GM18861 (cell line): ENCODE data around the gene PCBP3.
"Not testable (repeated sequence)": the region's sequence is repeated elsewhere in the genome, so short reads cannot be mapped to it uniquely, and the experiment has no call there.

Experiments
- ATAC-seq: cut with Tn5 transposase; IDR thresholded peaks from one replicate; pipeline ENCODE4 v1.9.1; 2021; ENCODE audit not compliant: unreplicated experiment

The PCBP3 gene

DNA sequence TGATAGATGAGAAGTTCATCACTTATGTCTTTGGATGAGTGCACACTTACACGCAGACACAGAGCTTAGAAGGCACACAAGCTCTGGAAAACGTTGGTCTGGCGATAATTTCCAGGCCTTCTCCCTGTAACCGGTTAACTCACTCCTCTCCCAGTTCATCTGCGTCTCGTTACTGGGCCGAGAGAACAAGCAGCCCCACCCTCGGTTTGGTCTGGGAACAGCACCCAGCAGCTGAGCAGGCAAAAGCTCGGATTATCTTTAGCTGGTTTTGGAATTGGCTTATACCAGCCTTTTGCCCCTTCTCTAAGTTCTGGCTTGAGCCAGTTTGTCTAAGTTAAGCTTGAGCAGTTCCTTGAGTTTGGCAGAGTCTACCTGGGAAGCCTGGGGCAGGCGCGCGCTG lies 310.7 kb downstream of the PCBP3 start:
- ATAC-seq: no peak

DNA sequence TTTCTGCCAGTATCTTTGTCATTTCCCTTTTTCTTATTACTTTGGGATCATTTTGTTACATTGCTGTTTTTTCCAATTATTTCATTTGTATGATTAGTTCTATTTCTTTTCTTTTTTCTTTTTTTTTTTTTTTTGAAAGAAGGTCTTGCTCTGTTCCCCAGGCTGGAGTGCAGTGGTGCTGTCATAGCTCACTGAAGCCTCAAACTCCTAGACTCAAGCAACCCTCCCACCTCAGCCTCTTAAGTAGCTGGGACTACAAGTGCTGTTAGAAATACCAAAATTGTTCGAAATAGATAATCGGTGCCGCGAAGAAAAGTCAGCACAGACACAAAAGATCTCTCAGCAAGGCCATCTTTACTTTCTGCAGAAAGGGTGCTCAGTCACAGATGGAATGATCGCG lies 311.4 kb downstream of the PCBP3 start:
- no peak for ATAC-seq

DNA sequence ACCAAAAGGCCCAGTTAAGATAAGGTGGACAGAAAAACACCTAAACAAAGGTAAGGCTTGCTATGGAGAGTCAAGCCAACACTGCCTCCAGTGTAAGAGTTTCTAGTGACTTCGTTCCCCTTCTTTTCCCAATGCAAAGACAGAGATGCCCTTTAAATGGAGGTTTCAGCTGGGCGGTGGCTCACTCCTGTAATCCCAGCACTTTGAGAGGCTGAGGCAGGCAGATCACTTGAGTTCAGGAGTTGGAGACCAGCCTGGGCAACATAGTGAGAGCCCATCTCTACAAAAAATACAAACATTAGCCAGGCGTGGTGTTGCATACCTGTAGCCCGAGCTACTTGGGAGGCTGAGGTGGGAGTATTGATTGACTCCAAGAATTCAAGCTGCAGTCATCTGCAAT lies 314.0 kb downstream of the PCBP3 start:
- ATAC-seq: no peak

DNA sequence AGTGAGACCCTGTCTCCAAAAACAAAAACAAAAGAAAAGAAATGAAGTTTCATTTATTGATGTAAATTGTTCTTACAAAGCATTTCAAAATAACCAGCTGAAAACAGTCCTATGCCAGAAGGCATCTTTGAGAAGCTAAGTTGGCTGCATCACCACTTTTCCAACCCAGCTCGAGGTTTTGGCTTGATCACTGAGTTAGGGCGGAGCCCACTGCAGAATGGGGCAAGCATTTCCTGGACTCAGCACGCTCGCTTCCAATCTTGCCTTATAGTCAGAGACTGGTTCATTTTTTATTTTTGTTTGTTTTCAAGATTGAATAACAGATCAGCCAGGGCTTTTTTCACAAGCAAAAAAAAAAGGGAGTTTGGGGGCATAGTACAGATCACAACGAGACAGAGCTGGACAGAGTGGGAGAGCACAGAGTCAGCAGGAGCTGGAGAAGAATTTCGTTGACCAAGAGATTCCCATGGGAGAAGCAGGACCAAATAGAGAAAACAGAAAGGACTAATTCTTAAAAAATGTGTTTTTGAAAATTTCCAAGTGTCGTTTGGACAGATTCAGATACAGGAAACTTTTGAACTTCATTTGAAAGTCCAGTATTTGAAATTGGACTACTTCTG lies 314.6 kb downstream of the PCBP3 start:
- ATAC-seq: no peak

DNA sequence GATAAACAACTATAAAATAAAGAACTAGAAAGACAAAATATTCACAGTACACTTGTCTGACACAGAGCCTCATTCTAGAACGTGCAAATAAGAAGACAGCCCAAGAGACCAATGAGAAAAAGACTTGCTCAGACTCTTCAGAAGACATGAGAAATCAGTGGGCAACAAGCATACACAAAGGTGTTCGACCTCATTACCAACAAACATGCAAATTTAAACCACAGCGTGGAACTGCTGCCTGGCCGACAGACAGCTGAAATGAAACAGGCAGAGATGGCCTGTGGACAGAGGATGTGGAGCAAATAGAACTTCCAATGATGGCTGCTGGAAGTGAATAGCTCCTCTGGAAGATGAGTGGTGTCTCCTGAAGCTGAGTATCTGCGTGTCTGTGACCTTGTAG lies 315.7 kb downstream of the PCBP3 start:
- ATAC-seq: no peak

DNA sequence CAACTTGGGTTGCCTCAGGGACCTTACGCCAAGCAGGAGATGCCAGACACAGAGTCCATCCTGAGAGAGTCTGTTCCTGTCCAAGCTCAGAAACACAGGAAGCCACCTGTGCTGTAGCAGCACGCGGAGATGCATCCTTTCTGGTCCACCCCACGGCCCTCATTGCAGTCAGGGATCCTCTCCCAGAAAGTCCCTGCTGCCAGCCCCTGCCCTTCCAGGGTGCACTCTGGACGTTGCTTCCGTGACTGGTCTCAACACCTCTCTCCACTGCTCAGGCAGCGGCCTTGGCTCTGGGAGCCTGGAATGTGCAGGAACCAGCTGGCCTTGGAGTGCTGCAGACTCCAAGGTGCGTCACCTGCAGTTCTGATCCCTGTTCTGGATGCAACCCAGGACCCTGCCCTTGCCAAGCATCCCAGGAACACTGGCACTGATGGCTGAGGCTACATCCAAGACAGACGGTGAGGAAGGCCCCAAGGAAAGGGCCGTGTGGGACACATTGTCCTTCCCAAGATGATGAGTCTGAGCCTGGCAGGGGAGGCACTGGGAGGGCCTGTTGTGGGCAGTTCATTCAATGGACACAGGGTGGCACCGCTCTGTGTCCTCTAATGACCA lies 316.4 kb downstream of the PCBP3 start:
- ATAC-seq: no peak

DNA sequence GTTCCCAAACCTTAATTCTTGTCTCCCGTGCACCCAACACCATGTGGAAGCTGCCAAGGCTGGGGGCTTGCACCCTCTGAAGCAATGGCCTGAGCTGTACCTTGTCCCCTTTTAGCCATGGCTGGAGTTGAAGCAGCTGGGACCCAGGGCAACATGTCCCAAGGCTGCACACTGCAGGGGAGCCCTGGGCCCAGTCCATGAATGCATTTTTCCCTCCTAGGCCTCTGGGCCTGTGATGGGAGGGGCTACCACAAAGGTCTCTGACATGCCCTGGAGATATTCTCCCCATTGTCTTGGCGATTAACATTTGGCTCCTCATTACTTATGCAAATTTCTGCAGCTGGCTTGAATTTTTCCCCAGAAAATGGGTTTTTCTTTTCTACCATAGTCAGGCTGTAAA lies 317.9 kb downstream of the PCBP3 start:
- not testable (repeated sequence) for ATAC-seq

DNA sequence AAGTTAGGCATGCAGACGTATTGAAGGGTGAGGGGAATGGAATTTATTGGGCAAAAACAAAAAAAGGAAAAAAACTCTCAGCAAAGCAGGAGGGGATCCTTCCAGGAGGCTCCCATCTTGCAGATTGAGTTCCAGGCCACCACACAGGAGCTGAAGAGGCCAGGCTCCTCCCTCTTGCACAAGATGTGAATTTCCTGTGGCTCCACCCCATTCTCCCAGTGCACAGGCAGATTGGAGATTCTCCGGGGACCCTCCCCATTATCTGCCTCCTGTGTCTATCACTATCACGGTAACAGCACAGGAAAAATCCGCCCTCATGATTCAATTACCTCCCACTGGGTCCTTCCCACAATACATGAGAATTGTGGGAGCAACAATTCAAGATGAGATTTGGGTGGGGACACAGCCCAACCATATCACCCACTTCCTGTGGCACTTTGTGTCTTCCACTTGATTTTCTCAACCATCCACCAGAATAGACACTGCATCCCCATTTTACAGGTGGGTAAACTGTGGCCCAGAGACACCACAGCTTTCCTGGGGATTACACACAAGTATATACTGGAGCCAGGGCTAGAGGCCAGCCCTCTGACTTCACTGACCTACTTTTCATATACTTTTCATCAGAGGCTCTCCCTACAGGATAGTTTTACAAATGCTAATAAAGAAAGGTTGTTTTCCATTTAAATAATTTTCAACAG lies 319.2 kb downstream of the PCBP3 start:
- ATAC-seq: no peak

DNA sequence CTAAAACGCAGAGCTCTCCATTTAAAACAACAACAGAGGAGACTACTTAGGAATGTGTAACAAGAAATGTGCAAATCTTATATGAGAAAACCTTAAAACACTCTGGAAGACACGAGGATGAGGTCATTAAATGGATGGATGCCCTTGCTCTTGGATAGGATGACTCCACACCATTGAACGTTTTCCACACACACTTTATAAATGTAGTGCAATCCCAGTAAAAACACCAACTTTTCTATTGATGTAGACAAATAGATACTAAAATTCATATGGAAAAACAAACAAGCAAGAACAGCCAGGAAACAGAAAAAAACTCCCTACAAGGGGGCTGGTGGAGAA lies 319.7 kb downstream of the PCBP3 start:
- ATAC-seq: no peak

DNA sequence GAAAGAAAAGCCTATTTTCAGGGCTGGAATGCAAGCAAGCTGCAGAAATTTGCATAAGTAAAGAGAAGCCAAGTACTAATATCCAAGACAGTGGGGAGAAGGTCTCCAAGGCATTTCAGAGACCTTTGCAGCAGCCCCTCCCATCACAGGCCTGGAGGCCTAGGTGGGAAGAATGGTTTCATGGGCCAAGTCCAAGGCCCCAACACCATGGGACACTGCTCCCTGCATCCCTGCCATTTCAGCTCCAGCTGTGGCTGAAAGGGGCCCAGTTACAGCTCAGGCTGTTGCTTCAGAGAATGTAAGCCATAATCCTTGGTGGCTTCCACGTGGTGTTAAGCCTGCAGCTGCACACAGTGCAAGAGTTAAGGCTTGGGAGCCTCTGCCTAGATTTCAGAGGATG lies 321.1 kb downstream of the PCBP3 start:
- ATAC-seq: no peak

DNA sequence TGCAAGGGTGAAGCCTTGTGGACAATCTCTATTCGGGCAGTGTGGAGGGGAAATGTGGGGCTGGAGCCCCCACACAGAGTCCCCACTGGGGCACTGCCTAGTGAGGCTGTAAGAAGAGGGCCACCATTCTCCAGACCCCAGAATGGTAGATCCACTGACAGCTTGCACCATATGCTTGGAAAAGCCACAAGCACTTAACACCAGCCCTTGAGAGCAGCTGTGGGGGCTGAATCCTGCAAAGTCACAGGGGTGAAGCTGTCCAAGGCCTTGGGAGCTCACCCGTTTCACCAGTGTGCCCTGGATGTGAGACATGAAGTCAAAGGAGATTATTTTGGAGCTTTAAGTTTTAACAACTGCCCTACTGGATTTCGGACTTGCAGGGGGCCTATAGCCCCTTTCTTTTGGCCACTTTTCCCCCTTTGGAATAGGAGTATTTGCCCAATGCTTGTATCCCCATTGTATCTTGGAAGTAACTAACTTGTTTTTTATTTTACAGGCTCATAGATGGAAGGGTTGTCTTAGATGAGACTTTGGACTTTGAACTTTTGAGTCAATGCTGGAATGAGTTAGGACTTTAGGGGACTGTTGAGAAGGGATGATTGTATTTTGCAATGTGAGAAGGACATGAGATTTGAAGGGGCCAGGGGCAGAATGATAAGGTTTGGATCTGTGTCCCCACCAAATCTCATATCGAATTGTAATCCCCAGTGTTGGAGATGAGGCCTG lies 321.7 kb downstream of the PCBP3 start:
- ATAC-seq: no peak

DNA sequence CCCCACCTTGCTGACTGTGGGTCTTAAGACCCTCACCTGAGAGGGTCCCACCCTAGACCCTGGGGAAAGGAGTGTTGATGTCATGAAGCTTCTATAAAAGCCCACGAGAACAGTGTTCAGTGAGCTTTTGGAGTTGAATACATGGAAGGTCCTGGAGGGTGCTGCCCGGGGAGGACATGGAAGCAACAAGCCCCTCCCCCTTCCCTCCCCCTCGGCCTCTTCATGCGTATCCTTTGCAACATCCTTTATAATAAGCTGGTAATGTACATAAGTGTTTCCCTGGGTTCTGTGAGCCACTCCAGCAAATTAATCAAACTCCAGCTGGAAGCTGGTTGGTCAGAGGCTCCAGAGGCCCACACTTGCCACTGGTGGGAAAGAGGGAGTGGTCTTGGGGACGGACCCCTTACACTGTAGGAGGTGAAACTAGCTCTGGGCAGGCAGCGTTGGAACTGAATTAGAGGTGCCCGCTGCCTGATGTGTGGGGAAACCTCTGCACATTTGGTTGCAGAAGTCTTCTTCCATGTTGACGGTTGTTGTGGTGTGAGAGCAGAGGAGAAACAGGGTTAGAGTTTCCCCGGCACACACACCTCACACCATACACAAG lies 323.4 kb downstream of the PCBP3 start:
- ATAC-seq: no peak

DNA sequence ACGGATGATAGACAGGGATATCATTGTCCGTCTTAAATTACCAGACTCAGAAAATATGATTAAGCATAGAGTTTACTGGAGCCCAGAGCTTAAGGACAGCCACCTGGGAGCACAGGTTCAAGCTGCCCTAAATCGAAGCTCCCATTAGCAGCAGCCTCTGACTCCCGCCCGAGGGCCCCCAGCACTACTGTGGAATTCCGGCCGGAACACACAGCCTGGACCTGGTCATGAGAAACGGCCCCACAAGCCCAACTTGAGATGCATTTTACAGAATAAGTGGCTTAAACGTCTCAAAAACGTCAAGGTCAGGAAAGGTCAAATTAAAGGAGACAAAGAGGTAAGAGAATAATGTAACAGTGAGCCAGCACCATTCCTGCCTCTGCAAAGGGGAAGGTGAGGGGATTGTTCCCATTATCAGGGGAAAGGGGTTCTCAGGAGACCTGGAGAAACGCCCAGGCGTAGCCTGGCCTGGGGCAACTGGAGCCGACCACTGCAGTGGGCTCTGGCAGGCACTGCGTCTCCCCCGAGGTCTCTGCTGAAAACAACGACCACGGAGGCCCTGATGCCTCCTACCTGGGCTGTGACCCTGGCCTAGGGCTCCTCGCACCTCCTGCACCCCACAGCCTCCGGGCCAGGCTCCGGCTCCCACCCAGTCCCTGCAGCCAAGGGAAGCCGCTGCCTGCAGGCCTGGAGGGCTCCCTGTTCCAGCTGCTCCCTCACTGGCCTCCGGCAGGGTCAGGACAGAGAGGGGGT lies 326.6 kb downstream of the PCBP3 start:
- no peak for ATAC-seq

DNA sequence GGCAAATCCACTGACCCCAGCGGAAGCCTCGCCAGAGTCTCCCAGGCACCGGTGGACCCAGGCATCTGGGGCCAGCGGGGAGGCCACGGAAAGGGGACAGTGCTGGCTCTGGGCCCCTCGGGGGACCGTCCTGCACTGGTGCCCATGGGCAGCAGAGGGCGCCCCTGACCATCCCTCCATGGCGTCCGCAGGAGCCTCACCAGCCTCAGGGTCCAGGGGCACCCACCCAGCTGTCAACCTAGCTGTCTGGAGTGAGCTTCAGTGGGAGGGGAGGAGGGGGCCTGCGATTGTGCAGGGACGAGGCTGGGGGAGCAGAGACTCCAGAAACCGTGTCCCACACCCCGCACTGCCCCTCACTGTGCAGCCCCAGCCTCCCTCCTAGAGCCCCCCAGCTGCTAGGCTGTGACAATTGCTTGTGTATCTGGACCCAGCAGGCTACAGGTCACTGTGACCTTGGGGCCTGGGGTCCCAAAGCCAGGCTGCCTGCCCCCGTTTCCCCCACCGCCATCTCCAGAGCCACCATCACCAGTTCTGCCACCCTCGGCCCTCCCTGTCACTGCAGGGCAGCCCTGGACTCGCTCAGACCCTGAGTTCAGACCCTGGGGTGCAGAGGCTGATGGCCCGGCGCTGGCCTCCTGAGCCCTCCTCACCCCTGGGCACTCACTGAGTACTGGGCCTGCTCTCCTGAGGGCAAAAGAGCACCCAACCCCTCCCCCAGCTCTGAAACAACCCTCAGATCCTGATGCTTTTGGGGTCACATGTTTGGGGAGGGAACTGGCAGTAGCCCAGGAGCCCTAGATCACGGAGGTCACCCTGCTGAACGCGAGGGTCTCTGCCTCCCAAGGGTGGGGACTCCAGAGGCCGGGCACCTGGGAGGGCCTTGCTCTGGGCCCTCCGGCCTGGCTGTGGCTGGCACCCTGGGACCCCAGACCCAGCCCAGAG lies 327.4 kb downstream of the PCBP3 start:
- no peak for ATAC-seq

DNA sequence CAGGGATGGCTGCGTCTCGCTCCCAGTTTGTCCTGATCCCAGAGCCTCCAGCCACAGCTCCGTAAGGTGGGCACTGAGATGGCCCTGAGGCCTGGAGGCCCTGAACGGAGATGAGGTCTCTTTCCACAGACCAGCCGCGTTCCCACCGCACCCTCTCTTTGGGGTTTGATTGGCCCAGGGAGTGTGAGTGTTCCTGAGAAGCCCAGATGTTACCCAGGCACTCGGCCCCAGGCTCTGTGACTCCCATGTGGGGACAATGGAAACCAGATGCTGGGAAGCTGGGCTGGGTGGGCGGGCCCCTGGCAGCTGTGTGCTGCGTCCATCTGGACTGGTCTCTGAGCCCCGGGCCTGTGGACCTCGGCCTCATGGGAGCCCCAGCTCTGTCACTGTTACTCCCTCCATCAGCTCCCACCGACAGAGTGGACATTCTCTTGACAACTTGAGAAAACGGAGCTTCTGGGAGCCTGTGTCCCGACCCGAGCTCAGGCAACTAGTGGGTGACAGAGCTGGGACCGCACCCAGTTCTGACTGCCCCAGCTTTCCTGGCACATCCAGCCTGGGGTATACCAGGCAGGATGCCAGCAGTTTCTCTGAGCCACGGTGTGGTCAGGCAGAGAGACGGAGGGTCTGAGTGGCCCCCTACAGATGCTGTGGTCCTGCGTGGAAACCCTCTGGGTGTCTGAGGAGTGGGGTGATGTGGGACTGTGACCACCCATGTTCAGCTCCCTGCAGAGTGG lies 328.3 kb downstream of the PCBP3 start:
- ATAC-seq: no peak

DNA sequence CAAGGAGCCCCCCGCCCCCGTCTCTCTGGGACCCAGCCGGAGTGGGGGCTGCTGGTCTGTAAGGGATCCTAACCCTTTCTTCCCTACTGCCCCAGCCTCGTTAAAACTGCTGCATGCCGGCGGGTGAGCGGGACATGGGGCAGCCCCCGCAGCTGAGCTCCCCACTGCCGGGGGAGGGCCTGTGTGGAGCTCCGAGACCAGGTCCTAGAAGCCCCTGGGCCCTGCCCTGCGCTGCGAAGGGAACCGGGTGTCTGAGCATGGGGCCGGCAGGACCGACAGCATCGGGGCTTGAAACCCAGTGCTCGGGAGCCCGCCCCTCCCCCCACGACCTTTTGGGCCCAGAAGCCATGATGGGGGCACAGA lies 328.8 kb downstream of the PCBP3 start:
- ATAC-seq: no peak

DNA sequence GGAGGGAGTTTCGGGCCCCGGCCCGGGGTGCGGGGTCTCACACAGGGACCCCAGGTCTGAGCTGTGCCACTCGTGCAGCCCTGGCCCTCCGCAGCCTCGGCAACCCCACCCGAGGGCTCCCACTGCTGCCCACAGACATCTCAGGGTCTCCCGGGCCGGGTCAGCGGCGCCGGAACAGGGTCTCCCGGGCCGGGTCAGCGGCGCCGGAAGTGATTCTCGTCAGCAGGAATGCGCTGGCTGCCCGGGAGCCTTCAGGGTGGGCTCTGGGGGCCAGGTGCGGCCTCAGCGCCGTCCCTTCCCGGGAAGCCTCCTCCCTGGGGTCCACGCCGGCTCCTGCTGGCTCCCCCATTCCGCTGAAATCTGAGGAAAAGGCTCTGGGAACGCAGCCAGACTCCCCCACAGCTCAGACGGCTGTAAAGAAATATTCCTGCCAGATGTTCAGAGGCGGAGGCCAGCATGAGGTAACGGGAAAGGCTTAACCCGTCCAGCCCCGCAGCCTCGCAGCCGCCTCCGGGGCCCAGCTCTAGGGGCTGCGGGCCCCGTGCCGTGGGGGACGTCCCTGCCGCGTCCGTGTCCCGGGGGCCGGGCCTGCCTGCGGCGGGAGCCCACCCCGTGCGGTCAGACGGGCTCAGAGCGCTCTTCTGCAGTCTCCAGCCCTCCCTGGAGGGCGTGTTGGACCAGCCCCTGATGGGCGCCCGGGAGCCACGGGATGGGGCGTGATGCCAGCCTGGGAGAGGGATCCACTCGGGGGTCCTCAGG lies 329.4 kb downstream of the PCBP3 start:
- no peak for ATAC-seq

DNA sequence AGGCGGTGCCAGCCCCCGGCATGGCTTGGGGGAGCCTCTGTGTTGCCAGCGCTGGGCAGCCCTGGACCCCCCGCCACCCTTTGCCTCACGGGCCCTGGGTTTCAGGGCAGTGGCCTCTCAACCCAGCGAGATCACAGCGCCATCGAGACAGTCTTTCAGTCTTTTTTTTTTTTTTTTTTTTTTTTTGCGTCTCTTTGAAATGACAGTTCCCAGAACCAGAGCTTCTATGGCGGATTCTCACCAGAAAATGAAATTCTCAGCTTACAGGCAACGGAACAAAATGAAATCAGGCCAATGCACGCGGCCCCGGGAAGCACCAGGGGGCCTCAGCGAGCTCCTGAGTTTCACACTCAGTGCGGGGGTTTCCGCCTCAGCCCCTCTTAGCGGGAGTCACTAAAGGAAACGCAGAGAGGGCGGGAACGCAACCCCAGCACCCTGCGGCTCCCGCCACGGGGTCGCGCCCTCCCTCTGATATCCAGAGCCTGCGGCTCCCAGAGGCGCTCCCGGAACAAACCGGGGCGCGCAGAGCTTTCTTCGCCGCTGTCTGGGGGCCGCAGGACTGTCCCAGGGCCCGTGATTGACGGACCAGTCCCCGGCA lies 330.0 kb downstream of the PCBP3 start:
- no peak for ATAC-seq
